Duodenal mucosa (tissue), 2 donors: Measurements from ENCODE around the gene FAM83G.
"Not testable (repeated sequence)": the region's sequence is repeated elsewhere in the genome, so short reads cannot be mapped to it uniquely, and the experiment has no call there.

Source experiments
- H3K27ac ChIP-seq: one replicate; pipeline ENCODE4 v1.7.0; 2013; ENCODE audit warnings: low read depth, low read length
- H3K27me3 ChIP-seq, 2 donors: one replicate each; pipeline ENCODE4 v1.7.0; 2013; ENCODE audit warnings: low read length in 2 of 2, control low read depth in 1 of 2; ENCODE audit not compliant: insufficient read depth in 2 of 2, control insufficient read depth in 1 of 2
- H3K36me3 ChIP-seq, 2 donors: one replicate each; pipeline ENCODE4 v1.7.0; 2013; ENCODE audit warnings: low read length in 2 of 2, control low read depth in 1 of 2; ENCODE audit not compliant: insufficient read depth in 2 of 2, control insufficient read depth in 1 of 2
- H3K4me1 ChIP-seq, 2 donors: one replicate each; pipeline ENCODE4 v1.7.0; 2013; ENCODE audit warnings: low read length in 2 of 2, control low read depth in 1 of 2; ENCODE audit not compliant: insufficient read depth in 2 of 2, control insufficient read depth in 1 of 2
- H3K4me3 ChIP-seq, 2 donors: one replicate each; pipeline ENCODE4 v1.7.0; 2013; ENCODE audit warnings: low read length in 2 of 2, low read depth in 1 of 2
- H3K9ac ChIP-seq, 2 donors: one replicate each; pipeline ENCODE4 v1.7.0; 2013; ENCODE audit warnings: low read length in 2 of 2, low read depth in 1 of 2
- H3K9me3 ChIP-seq, 2 donors: one replicate each; pipeline ENCODE4 v1.7.0; 2013; ENCODE audit warnings: low read length in 2 of 2, control low read depth in 1 of 2; ENCODE audit not compliant: control insufficient read depth in 1 of 2

FAM83G gene

GRCh38 chr17:18944646-18945045, 59.9 kb downstream of the FAM83G start:
- no peaks in the 10 kb centered on the region for H3K4me1 ChIP-seq
- H3K9ac ChIP-seq, result no peak overlapping the region
- no peak overlapping the region for H3K27ac ChIP-seq
- H3K36me3 ChIP-seq, result no peaks in the 10 kb centered on the region
- no peak overlapping the region for H3K4me3 ChIP-seq
- H3K27me3 ChIP-seq, result peaks cover under 1 to 2% of the 10 kb centered on the region in 2 donors
- no peaks in the 10 kb centered on the region for H3K9me3 ChIP-seq

GRCh38 chr17:18938692-18939023, 65.9 kb downstream of the FAM83G start:
- no peak overlapping the region for H3K4me3 ChIP-seq
- peaks cover 0 to 6% of the 10 kb centered on the region in 2 donors for H3K4me1 ChIP-seq
- H3K36me3 ChIP-seq, result no peaks in the 10 kb centered on the region
- H3K9me3 ChIP-seq, result no peaks in the 10 kb centered on the region
- H3K27ac ChIP-seq, result no peak overlapping the region
- H3K9ac ChIP-seq, result no peak overlapping the region
- no peaks in the 10 kb centered on the region for H3K27me3 ChIP-seq

GRCh38 chr17:18937981-18938691, 66.4 kb downstream of the FAM83G start:
- H3K4me1 ChIP-seq, result peaks cover 0 to 6% of the 10 kb centered on the region in 2 donors
- no peak overlapping the region for H3K9ac ChIP-seq
- no peak overlapping the region for H3K4me3 ChIP-seq
- H3K27me3 ChIP-seq, result no peaks in the 10 kb centered on the region
- H3K36me3 ChIP-seq, result no peaks in the 10 kb centered on the region
- H3K27ac ChIP-seq, result no peak overlapping the region
- no peaks in the 10 kb centered on the region for H3K9me3 ChIP-seq

GRCh38 chr17:18933102-18934058, 71.2 kb downstream of the FAM83G start:
- H3K4me3 ChIP-seq, result no peak overlapping the region
- H3K27me3 ChIP-seq, result no peaks in the 10 kb centered on the region
- peaks cover 0 to 1% of the 10 kb centered on the region in 2 donors for H3K4me1 ChIP-seq
- no peak overlapping the region for H3K9ac ChIP-seq
- H3K9me3 ChIP-seq, result no peaks in the 10 kb centered on the region
- peaks cover 18 to 26% of the 10 kb centered on the region in 2 donors for H3K36me3 ChIP-seq
- H3K27ac ChIP-seq, result no peak overlapping the region

GRCh38 chr17:18932360-18933055, 72.1 kb downstream of the FAM83G start:
- H3K36me3 ChIP-seq, result peaks cover 18 to 32% of the 10 kb centered on the region in 2 donors
- H3K27me3 ChIP-seq, result no peaks in the 10 kb centered on the region
- H3K4me1 ChIP-seq, result no peaks in the 10 kb centered on the region
- no peaks in the 10 kb centered on the region for H3K9me3 ChIP-seq
- H3K9ac ChIP-seq, result no peak overlapping the region
- H3K27ac ChIP-seq, result no peak overlapping the region
- H3K4me3 ChIP-seq, result no peak overlapping the region

- Histone ChIP-seq H3K4me3 (no peak overlapping the region), H3K4me1 (no peaks in the 10 kb centered on the region), H3K27me3 (no peaks in the 10 kb centered on the region), H3K27ac (no peak overlapping the region), H3K9me3 (no peaks in the 10 kb centered on the region), H3K9ac (no peak overlapping the region), H3K36me3 (peaks cover 23 to 57% of the 10 kb centered on the region in 2 donors)
Measured at GRCh38 chr17:18928628-18929125, 75.9 kb downstream of the FAM83G start.

GRCh38 chr17:18925187-18925586, 79.4 kb downstream of the FAM83G start:
- peaks cover 17 to 46% of the 10 kb centered on the region in 2 donors for H3K36me3 ChIP-seq
- peaks cover 17 to 18% of the 10 kb centered on the region in 2 donors for H3K4me1 ChIP-seq
- H3K9me3 ChIP-seq, result no peaks in the 10 kb centered on the region
- H3K4me3 ChIP-seq, result no peak overlapping the region
- no peak overlapping the region for H3K9ac ChIP-seq
- no peaks in the 10 kb centered on the region for H3K27me3 ChIP-seq
- no peak overlapping the region for H3K27ac ChIP-seq

GRCh38 chr17:18922596-18922995, 82.0 kb downstream of the FAM83G start:
- not testable (repeated sequence) for H3K27me3 ChIP-seq, H3K9ac ChIP-seq, H3K4me3 ChIP-seq, H3K9me3 ChIP-seq, H3K27ac ChIP-seq
- H3K4me1 ChIP-seq, result peaks cover 21 to 24% of the 10 kb centered on the region in 2 donors
- peaks cover 11 to 33% of the 10 kb centered on the region in 2 donors for H3K36me3 ChIP-seq

- H3K4me3 ChIP-seq, result no peak overlapping the region
- no peaks in the 10 kb centered on the region for H3K27me3 ChIP-seq
- H3K27ac ChIP-seq, result no peak overlapping the region
- peaks cover 11 to 27% of the 10 kb centered on the region in 2 donors for H3K36me3 ChIP-seq
- H3K9ac ChIP-seq, result peak overlapping the region in 1 of 2 donors; percentile 33
- H3K9me3 ChIP-seq, result no peaks in the 10 kb centered on the region
- peaks cover 21 to 24% of the 10 kb centered on the region in 2 donors for H3K4me1 ChIP-seq
Measured at GRCh38 chr17:18921912-18922451, 82.6 kb downstream of the FAM83G start.
